SK-N-SH treated with all-trans-retinoic acid at 6 μM for 48 hours (cell line): Measurements from ENCODE around the gene QSER1.
A peak's percentile ranks its signal among the peaks of the same experiment; 100 is the strongest.

Experiments
- ATAC-seq: fragments of 200-7000 bp; cut with Tn5 transposase; 3 replicates; pipeline ENCODE4 v1.9.1; 2020; ENCODE audit warnings: mild to moderate bottlenecking, moderate library complexity
- ARNTL ChIP-seq: fragments of 450-650 bp; formaldehyde crosslinking; IDR thresholded peaks from 2 replicates; pipeline ENCODE4 v1.5.0; 2020; ENCODE audit warnings: low read depth, mild to moderate bottlenecking, moderate library complexity, borderline replicate concordance
- BACH2 ChIP-seq: fragments of 250-450 bp; sonication (Bioruptor Pico); IDR thresholded peaks from 2 replicates; pipeline ENCODE4 v1.9.0; 2021; ENCODE audit warnings: mild to moderate bottlenecking, borderline replicate concordance
- CSDC2 ChIP-seq: fragments of 250-450 bp; sonication (Bioruptor Pico); IDR thresholded peaks from 2 replicates; pipeline ENCODE4 v1.5.0; 2020; ENCODE audit warnings: mild to moderate bottlenecking, moderate library complexity
- ESRRG ChIP-seq: fragments of 250-450 bp; sonication (Bioruptor Pico); IDR thresholded peaks from 2 replicates; pipeline ENCODE4 v1.6.1; 2021; ENCODE audit warnings: mild to moderate bottlenecking
- GLIS3 ChIP-seq: fragments of 250-450 bp; sonication (Bioruptor Pico); IDR thresholded peaks from 2 replicates; pipeline ENCODE4 v1.5.0; 2020; ENCODE audit warnings: mild to moderate bottlenecking, moderate library complexity
- ISL1 ChIP-seq: fragments of 250-450 bp; sonication (Bioruptor Pico); IDR thresholded peaks from 2 replicates; pipeline ENCODE4 v2.1.2; 2022; ENCODE audit warnings: mild to moderate bottlenecking, moderate library complexity
- OSR1 ChIP-seq: fragments of 250-450 bp; sonication (Bioruptor Pico); IDR thresholded peaks from 2 replicates; pipeline ENCODE4 v1.8.0; 2022; ENCODE audit warnings: moderate library complexity, mild to moderate bottlenecking, inconsistent platforms
- PPARA ChIP-seq: fragments of 250-450 bp; sonication (Bioruptor Pico); IDR thresholded peaks from 2 replicates; pipeline ENCODE4 v1.5.0; 2020; ENCODE audit warnings: mild to moderate bottlenecking, borderline replicate concordance
- RARB ChIP-seq: fragments of 250-450 bp; sonication (Bioruptor Pico); IDR thresholded peaks from 2 replicates; pipeline ENCODE4 v1.8.0; 2021; ENCODE audit warnings: mild to moderate bottlenecking, moderate library complexity
- SNAI2 ChIP-seq: fragments of 250-450 bp; sonication (Bioruptor Pico); IDR thresholded peaks from 2 replicates; pipeline ENCODE4 v1.5.0; 2020; ENCODE audit warnings: mild to moderate bottlenecking, moderate library complexity
- ZC3H10 ChIP-seq: fragments of 250-450 bp; sonication (Bioruptor Pico); IDR thresholded peaks from 2 replicates; pipeline ENCODE4 v1.5.1; 2021; ENCODE audit warnings: mild to moderate bottlenecking, moderate library complexity
- ZFP3 ChIP-seq: fragments of 250-450 bp; sonication (Bioruptor Pico); IDR thresholded peaks from 2 replicates; pipeline ENCODE4 v1.5.0; 2020; ENCODE audit warnings: mild to moderate bottlenecking, moderate library complexity
- ZFP30 ChIP-seq: fragments of 450-650 bp; formaldehyde crosslinking; IDR thresholded peaks from 2 replicates; pipeline ENCODE4 v1.5.0; 2022; ENCODE audit warnings: mild to moderate bottlenecking, moderate library complexity
- ZNF565 ChIP-seq: fragments of 450-650 bp; formaldehyde crosslinking; conservative IDR thresholded peaks from 2 replicates; pipeline ENCODE4 v1.5.0; 2020; ENCODE audit warnings: low read depth, mild to moderate bottlenecking, moderate library complexity
- ZNF70 ChIP-seq: fragments of 450-650 bp; formaldehyde crosslinking; IDR thresholded peaks from 2 replicates; pipeline ENCODE4 v1.5.0; 2020; ENCODE audit warnings: mild to moderate bottlenecking, moderate library complexity
- ZNF8 ChIP-seq: fragments of 450-650 bp; formaldehyde crosslinking; IDR thresholded peaks from 2 replicates; pipeline ENCODE4 v1.5.0; 2020; ENCODE audit warnings: mild to moderate bottlenecking, moderate library complexity
- TF ChIP-seq, protein P1 (sequence below): fragments of 250-450 bp; sonication (Bioruptor Pico); IDR thresholded peaks from 2 replicates; pipeline ENCODE4 v1.5.1; 2021; ENCODE audit warnings: mild to moderate bottlenecking, moderate library complexity
- TF ChIP-seq, protein P2 (sequence below): fragments of 250-450 bp; sonication (Bioruptor Pico); IDR thresholded peaks from 2 replicates; pipeline ENCODE4 v1.8.0; 2020; ENCODE audit warnings: mild to moderate bottlenecking, moderate library complexity, borderline replicate concordance
- TF ChIP-seq, protein P3 (sequence below): fragments of 250-450 bp; sonication (Bioruptor Pico); IDR thresholded peaks from 2 replicates; pipeline ENCODE4 v1.5.0; 2020; ENCODE audit warnings: mild to moderate bottlenecking, moderate library complexity
- TF ChIP-seq, protein P4 (sequence below): fragments of 250-450 bp; sonication (Bioruptor Pico); IDR thresholded peaks from 2 replicates; pipeline ENCODE4 v1.8.0; 2021; ENCODE audit warnings: low read depth, mild to moderate bottlenecking, moderate library complexity, borderline replicate concordance

QSER1 gene

DNA sequence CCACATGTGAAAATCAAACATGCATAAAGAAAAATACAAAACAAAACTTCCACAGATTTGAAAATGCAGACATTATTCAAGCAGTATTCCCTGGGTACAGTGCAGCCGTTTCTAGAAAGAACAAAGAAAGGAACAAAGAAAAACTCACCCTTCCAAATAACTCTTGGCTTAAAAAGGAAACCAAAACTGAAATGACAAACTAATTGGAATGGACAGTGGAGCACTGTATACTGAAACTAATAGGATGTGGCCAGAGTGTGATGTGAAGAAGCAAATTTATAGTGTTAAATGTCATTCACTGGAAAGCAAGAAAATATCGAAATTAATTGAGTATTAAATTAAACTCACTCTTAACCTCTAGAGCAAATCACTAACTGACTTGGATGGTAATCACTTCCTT is 55.4 kb downstream of the QSER1 start:
- ATAC-seq = peak; percentile 66; the same call in 2 of the 3 replicates
- no peak for TF ChIP-seq ZNF8 (CRISPR knock-in tag)
- no peak for TF ChIP-seq ZC3H10 (CRISPR knock-in tag)
- no peak for TF ChIP-seq ZFP30 (CRISPR knock-in tag)
- TF ChIP-seq CSDC2 = no peak
- no peak for TF ChIP-seq ZNF565 (CRISPR knock-in tag)
- TF ChIP-seq ISL1 (CRISPR knock-in tag) = no peak
- TF ChIP-seq PPARA (CRISPR knock-in tag) = no peak
- no peak for TF ChIP-seq GLIS3 (CRISPR knock-in tag)
- TF ChIP-seq, protein P1, sequence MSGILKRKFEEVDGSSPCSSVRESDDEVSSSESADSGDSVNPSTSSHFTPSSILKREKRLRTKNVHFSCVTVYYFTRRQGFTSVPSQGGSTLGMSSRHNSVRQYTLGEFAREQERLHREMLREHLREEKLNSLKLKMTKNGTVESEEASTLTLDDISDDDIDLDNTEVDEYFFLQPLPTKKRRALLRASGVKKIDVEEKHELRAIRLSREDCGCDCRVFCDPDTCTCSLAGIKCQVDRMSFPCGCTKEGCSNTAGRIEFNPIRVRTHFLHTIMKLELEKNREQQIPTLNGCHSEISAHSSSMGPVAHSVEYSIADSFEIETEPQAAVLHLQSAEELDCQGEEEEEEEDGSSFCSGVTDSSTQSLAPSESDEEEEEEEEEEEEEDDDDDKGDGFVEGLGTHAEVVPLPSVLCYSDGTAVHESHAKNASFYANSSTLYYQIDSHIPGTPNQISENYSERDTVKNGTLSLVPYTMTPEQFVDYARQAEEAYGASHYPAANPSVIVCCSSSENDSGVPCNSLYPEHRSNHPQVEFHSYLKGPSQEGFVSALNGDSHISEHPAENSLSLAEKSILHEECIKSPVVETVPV = no peak
- TF ChIP-seq ARNTL (CRISPR knock-in tag) = no peak
- TF ChIP-seq, protein P2, sequence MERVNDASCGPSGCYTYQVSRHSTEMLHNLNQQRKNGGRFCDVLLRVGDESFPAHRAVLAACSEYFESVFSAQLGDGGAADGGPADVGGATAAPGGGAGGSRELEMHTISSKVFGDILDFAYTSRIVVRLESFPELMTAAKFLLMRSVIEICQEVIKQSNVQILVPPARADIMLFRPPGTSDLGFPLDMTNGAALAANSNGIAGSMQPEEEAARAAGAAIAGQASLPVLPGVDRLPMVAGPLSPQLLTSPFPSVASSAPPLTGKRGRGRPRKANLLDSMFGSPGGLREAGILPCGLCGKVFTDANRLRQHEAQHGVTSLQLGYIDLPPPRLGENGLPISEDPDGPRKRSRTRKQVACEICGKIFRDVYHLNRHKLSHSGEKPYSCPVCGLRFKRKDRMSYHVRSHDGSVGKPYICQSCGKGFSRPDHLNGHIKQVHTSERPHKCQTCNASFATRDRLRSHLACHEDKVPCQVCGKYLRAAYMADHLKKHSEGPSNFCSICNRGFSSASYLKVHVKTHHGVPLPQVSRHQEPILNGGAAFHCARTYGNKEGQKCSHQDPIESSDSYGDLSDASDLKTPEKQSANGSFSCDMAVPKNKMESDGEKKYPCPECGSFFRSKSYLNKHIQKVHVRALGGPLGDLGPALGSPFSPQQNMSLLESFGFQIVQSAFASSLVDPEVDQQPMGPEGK (CRISPR knock-in tag) = no peak
- TF ChIP-seq, protein P3, sequence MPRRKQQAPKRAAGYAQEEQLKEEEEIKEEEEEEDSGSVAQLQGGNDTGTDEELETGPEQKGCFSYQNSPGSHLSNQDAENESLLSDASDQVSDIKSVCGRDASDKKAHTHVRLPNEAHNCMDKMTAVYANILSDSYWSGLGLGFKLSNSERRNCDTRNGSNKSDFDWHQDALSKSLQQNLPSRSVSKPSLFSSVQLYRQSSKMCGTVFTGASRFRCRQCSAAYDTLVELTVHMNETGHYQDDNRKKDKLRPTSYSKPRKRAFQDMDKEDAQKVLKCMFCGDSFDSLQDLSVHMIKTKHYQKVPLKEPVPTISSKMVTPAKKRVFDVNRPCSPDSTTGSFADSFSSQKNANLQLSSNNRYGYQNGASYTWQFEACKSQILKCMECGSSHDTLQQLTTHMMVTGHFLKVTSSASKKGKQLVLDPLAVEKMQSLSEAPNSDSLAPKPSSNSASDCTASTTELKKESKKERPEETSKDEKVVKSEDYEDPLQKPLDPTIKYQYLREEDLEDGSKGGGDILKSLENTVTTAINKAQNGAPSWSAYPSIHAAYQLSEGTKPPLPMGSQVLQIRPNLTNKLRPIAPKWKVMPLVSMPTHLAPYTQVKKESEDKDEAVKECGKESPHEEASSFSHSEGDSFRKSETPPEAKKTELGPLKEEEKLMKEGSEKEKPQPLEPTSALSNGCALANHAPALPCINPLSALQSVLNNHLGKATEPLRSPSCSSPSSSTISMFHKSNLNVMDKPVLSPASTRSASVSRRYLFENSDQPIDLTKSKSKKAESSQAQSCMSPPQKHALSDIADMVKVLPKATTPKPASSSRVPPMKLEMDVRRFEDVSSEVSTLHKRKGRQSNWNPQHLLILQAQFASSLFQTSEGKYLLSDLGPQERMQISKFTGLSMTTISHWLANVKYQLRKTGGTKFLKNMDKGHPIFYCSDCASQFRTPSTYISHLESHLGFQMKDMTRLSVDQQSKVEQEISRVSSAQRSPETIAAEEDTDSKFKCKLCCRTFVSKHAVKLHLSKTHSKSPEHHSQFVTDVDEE (CRISPR knock-in tag) = no peak
- no peak for TF ChIP-seq RARB (CRISPR knock-in tag)
- TF ChIP-seq OSR1 = no peak
- no peak for TF ChIP-seq ZFP3 (CRISPR knock-in tag)
- TF ChIP-seq ESRRG (CRISPR knock-in tag) = no peak
- no peak for TF ChIP-seq BACH2 (CRISPR knock-in tag)
- TF ChIP-seq SNAI2 (CRISPR knock-in tag) = no peak
- TF ChIP-seq ZNF70 (CRISPR knock-in tag) = no peak
- TF ChIP-seq, protein P4, sequence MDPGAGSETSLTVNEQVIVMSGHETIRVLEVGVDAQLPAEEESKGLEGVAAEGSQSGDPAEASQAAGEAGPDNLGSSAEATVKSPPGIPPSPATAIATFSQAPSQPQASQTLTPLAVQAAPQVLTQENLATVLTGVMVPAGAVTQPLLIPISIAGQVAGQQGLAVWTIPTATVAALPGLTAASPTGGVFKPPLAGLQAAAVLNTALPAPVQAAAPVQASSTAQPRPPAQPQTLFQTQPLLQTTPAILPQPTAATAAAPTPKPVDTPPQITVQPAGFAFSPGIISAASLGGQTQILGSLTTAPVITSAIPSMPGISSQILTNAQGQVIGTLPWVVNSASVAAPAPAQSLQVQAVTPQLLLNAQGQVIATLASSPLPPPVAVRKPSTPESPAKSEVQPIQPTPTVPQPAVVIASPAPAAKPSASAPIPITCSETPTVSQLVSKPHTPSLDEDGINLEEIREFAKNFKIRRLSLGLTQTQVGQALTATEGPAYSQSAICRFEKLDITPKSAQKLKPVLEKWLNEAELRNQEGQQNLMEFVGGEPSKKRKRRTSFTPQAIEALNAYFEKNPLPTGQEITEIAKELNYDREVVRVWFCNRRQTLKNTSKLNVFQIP (CRISPR knock-in tag) = no peak

DNA sequence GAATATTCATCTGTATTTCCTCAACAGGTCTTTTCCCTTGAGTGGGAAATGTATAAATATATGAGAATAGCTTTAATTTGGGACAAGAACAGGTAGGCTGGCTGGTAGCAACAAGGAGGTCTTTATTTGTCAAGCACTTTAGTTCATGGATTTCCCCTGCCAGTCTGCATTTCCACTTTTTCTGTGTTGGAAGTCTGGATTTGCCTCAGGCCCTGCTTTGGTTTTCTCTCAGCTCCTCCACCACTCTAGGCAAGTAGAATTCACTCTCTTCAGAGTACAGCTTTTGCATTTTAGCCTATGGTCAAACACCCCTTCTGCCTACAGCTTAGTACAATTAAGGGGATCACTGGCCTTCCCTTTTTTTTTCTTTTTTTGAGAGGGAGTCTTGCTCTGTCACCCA is 57.1 kb downstream of the QSER1 start:
- ATAC-seq = no peak
- no peak for TF ChIP-seq PPARA (CRISPR knock-in tag)
- TF ChIP-seq, protein P2 (CRISPR knock-in tag) = no peak
- TF ChIP-seq, protein P1 = no peak
- TF ChIP-seq ARNTL (CRISPR knock-in tag) = no peak
- TF ChIP-seq, protein P3 (CRISPR knock-in tag) = no peak
- TF ChIP-seq ZNF70 (CRISPR knock-in tag) = no peak
- TF ChIP-seq, all 23 proteins: peak for 0
